ENCODE measurements around the gene ATF7.

Gene ATF7

DNA sequence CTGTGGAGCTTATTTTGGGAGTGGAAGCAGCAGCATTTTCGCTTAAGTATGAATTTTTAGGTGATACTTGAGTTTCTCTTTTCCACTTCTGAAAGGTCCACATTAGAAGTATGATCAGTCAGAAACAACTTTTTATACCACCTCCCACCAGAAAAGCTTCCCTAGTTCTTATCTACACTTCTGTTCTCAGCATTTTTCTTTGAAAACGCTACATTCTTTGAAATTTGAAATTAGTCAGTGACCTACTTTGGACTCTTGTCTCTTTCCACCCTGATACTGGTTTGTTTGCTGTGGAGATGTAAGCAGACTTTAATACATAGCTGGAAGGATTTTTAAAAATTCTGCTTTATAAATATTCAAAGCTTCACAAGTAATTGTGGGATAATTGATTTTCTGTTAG is 152.1 kb downstream of the ATF7 start:
- Histone ChIP-seq H2AFZ (ENCODE audit: low read length, unreplicated experiment) (no peak overlapping the region), H3K36me3 (ENCODE audit: insufficient read depth, low read length) (peaks cover 59% of the 10 kb centered on the region), H3K4me1 (ENCODE audit: control insufficient read depth, insufficient read depth, low read length, unreplicated experiment) (peaks cover 49% of the 10 kb centered on the region), H3K27ac (ENCODE audit: low read depth, low read length) (peak overlapping the region; percentile 3; the same call in 1 of the 2 replicates), H3K4me3 (ENCODE audit: low read depth, low read length) (no peak overlapping the region), H3K79me2 (ENCODE audit: control insufficient read depth, insufficient read depth, low read length, unreplicated experiment) (peaks cover 68% of the 10 kb centered on the region), H3K27me3 (ENCODE audit: insufficient read depth, low read length) (no peaks in the 10 kb centered on the region)

- peaks cover 36% of the 10 kb centered on the region for H3K4me1 ChIP-seq (ENCODE audit: control insufficient read depth, insufficient read depth, low read length, unreplicated experiment)
- H3K36me3 ChIP-seq (ENCODE audit: insufficient read depth, low read length) = peaks cover 66% of the 10 kb centered on the region
- H3K4me3 ChIP-seq (ENCODE audit: low read depth, low read length) = no peak overlapping the region
- no peak overlapping the region for H3K27ac ChIP-seq (ENCODE audit: low read depth, low read length)
- H3K79me2 ChIP-seq (ENCODE audit: control insufficient read depth, insufficient read depth, low read length, unreplicated experiment) = peaks cover 74% of the 10 kb centered on the region
- no peak overlapping the region for H2AFZ ChIP-seq (ENCODE audit: low read length, unreplicated experiment)
- no peaks in the 10 kb centered on the region for H3K27me3 ChIP-seq (ENCODE audit: insufficient read depth, low read length)
Observed at GRCh38 chr12:53472056-53472582, 154.1 kb downstream of the ATF7 start.

- H3K36me3 ChIP-seq (ENCODE audit: insufficient read depth, low read length) = peaks cover 63% of the 10 kb centered on the region
- no peaks in the 10 kb centered on the region for H3K27me3 ChIP-seq (ENCODE audit: insufficient read depth, low read length)
- H2AFZ ChIP-seq (ENCODE audit: low read length, unreplicated experiment) = no peak overlapping the region
- H3K27ac ChIP-seq (ENCODE audit: low read depth, low read length) = no peak overlapping the region
- H3K4me3 ChIP-seq (ENCODE audit: low read depth, low read length) = no peak overlapping the region
- H3K79me2 ChIP-seq (ENCODE audit: control insufficient read depth, insufficient read depth, low read length, unreplicated experiment) = peaks cover 66% of the 10 kb centered on the region
- peaks cover 9% of the 10 kb centered on the region for H3K4me1 ChIP-seq (ENCODE audit: control insufficient read depth, insufficient read depth, low read length, unreplicated experiment)
Observed at GRCh38 chr12:53468282-53468681, 157.9 kb downstream of the ATF7 start.

DNA sequence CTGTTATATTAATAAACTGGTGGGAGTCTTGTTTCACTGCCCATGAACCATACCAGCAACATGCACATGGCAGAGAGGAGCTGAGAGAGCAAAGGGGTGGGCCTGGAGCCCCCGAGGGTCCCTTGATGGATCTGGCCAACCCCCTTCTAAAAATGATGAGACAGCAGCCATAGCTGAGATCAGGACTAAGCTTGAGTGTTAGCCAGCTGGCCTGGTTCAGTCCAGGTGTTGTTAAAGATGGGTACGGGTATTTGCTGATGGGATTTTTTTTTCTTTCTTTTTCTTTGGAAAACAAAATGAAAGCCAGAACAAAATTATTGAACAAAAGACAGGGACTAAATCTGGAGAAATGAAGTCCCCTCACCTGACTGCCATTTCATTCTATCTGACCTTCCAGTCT is 158.3 kb downstream of the ATF7 start:
- peaks cover 12% of the 10 kb centered on the region for H3K4me1 ChIP-seq (ENCODE audit: control insufficient read depth, insufficient read depth, low read length, unreplicated experiment)
- peaks cover 69% of the 10 kb centered on the region for H3K79me2 ChIP-seq (ENCODE audit: control insufficient read depth, insufficient read depth, low read length, unreplicated experiment)
- H3K4me3 ChIP-seq (ENCODE audit: low read depth, low read length) = no peak overlapping the region
- H2AFZ ChIP-seq (ENCODE audit: low read length, unreplicated experiment) = no peak overlapping the region
- H3K27me3 ChIP-seq (ENCODE audit: insufficient read depth, low read length) = no peaks in the 10 kb centered on the region
- peaks cover 67% of the 10 kb centered on the region for H3K36me3 ChIP-seq (ENCODE audit: insufficient read depth, low read length)
- no peak overlapping the region for H3K27ac ChIP-seq (ENCODE audit: low read depth, low read length)

DNA sequence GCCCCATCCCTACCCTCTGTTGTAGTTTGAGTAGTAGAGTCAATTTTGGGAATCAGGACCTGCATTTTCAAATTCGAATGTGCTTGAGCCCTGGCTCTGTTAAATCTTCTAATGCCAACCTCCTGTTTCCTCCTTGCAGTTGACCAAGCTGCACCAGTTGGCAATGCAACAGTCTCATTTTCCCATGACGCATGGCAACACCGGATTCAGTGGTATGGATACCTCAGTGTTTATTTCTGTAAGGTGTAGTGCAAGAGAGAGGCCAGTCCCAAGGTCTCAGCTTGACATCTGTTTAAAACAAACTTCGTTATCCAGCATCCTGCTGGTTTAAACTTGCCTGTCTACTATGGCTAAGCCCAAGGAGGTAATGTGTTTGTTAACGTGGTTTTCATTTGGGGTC is 159.1 kb downstream of the ATF7 start:
- Histone ChIP-seq H3K27me3 (ENCODE audit: insufficient read depth, low read length) (no peaks in the 10 kb centered on the region), H3K4me1 (ENCODE audit: control insufficient read depth, insufficient read depth, low read length, unreplicated experiment) (peaks cover 7% of the 10 kb centered on the region), H3K36me3 (ENCODE audit: insufficient read depth, low read length) (peaks cover 73% of the 10 kb centered on the region), H3K4me3 (ENCODE audit: low read depth, low read length) (no peak overlapping the region), H3K79me2 (ENCODE audit: control insufficient read depth, insufficient read depth, low read length, unreplicated experiment) (peaks cover 69% of the 10 kb centered on the region), H3K27ac (ENCODE audit: low read depth, low read length) (no peak overlapping the region), H2AFZ (ENCODE audit: low read length, unreplicated experiment) (no peak overlapping the region)

GRCh38 chr12:53466640-53467039 is 159.5 kb downstream of the ATF7 start:
- no peaks in the 10 kb centered on the region for H3K27me3 ChIP-seq (ENCODE audit: insufficient read depth, low read length)
- peaks cover 74% of the 10 kb centered on the region for H3K36me3 ChIP-seq (ENCODE audit: insufficient read depth, low read length)
- H3K4me3 ChIP-seq (ENCODE audit: low read depth, low read length) = no peak overlapping the region
- peaks cover 5% of the 10 kb centered on the region for H3K4me1 ChIP-seq (ENCODE audit: control insufficient read depth, insufficient read depth, low read length, unreplicated experiment)
- peaks cover 69% of the 10 kb centered on the region for H3K79me2 ChIP-seq (ENCODE audit: control insufficient read depth, insufficient read depth, low read length, unreplicated experiment)
- H2AFZ ChIP-seq (ENCODE audit: low read length, unreplicated experiment) = no peak overlapping the region
- no peak overlapping the region for H3K27ac ChIP-seq (ENCODE audit: low read depth, low read length)

DNA sequence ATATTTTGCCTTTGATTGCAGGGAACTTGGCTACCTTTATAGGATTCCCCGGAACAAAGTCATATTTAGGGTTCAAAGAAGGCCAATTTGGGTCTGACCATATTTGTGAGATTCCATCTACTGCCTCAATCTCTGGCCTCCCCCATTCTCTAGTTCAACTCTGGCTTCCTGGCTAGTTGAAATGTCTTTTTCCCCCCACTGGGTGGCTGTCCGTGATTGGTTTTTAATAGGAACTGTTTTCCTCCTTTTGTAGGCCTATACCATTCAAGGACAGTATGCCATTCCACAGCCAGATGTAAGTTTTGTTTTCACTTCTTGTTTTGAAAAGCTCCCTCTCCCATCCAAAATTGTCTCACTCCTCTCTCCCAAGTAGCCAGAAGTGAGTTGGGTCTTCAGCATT is 160.5 kb downstream of the ATF7 start:
- Histone ChIP-seq H3K4me1 (ENCODE audit: control insufficient read depth, insufficient read depth, low read length, unreplicated experiment) (peaks cover 8% of the 10 kb centered on the region), H3K27ac (ENCODE audit: low read depth, low read length) (no peak overlapping the region), H2AFZ (ENCODE audit: low read length, unreplicated experiment) (no peak overlapping the region), H3K4me3 (ENCODE audit: low read depth, low read length) (no peak overlapping the region), H3K36me3 (ENCODE audit: insufficient read depth, low read length) (peaks cover 80% of the 10 kb centered on the region), H3K27me3 (ENCODE audit: insufficient read depth, low read length) (no peaks in the 10 kb centered on the region), H3K79me2 (ENCODE audit: control insufficient read depth, insufficient read depth, low read length, unreplicated experiment) (peaks cover 73% of the 10 kb centered on the region)

DNA sequence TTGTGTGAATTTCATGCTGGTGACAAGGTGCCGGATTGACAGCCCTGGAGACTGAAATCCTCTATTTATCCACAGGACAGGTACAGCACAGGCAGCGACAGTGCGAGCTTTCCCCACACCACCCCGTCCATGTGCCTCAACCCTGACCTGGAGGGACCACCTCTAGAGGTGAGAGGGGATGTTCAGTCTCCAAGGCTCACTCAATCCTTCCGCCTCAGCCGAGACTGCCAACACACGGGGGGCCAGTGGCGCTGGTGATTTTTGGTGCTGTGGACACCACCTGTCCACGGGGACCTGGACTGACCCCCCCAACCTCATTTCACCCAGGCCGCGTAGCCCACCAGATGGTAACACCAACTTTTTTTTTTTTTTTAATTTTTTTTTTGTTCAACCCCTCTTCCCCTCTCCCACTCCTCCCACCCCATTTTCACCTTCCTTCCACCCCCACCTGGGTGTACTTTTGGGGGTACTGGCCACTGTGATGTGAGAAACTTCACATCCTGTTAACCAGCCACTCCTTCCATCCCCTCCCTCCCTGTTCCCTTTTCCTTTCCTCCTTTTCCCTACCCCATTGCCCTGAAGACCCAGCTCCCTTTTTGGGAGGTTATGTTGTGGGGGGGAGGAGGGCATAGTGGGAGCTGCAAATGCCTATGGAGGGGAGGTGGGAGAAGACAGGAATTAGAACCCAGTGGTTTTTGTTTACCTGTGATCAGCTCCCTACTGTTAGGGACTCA is 161.3 kb downstream of the ATF7 start:
- peaks cover 16% of the 10 kb centered on the region for H3K4me1 ChIP-seq (ENCODE audit: control insufficient read depth, insufficient read depth, low read length, unreplicated experiment)
- H3K4me3 ChIP-seq (ENCODE audit: low read depth, low read length) = no peak overlapping the region
- H3K79me2 ChIP-seq (ENCODE audit: control insufficient read depth, insufficient read depth, low read length, unreplicated experiment) = peaks cover 77% of the 10 kb centered on the region
- H3K27ac ChIP-seq (ENCODE audit: low read depth, low read length) = no peak overlapping the region
- H2AFZ ChIP-seq (ENCODE audit: low read length, unreplicated experiment) = no peak overlapping the region
- no peaks in the 10 kb centered on the region for H3K27me3 ChIP-seq (ENCODE audit: insufficient read depth, low read length)
- H3K36me3 ChIP-seq (ENCODE audit: insufficient read depth, low read length) = peaks cover 84% of the 10 kb centered on the region

GRCh38 chr12:53463802-53464560 is 162.2 kb downstream of the ATF7 start:
- Histone ChIP-seq H3K4me1 (ENCODE audit: control insufficient read depth, insufficient read depth, low read length, unreplicated experiment) (peaks cover 18% of the 10 kb centered on the region), H2AFZ (ENCODE audit: low read length, unreplicated experiment) (no peak overlapping the region), H3K27me3 (ENCODE audit: insufficient read depth, low read length) (no peaks in the 10 kb centered on the region), H3K27ac (ENCODE audit: low read depth, low read length) (no peak overlapping the region), H3K79me2 (ENCODE audit: control insufficient read depth, insufficient read depth, low read length, unreplicated experiment) (peaks cover 84% of the 10 kb centered on the region), H3K36me3 (ENCODE audit: insufficient read depth, low read length) (peaks cover 90% of the 10 kb centered on the region), H3K4me3 (ENCODE audit: low read depth, low read length) (no peak overlapping the region)

GRCh38 chr12:53462935-53463334 is 163.2 kb downstream of the ATF7 start:
- Histone ChIP-seq H3K36me3 (ENCODE audit: insufficient read depth, low read length) (peaks cover 86% of the 10 kb centered on the region), H3K4me3 (ENCODE audit: low read depth, low read length) (no peak overlapping the region), H3K27me3 (ENCODE audit: insufficient read depth, low read length) (no peaks in the 10 kb centered on the region), H2AFZ (ENCODE audit: low read length, unreplicated experiment) (no peak overlapping the region), H3K79me2 (ENCODE audit: control insufficient read depth, insufficient read depth, low read length, unreplicated experiment) (peaks cover 87% of the 10 kb centered on the region), H3K4me1 (ENCODE audit: control insufficient read depth, insufficient read depth, low read length, unreplicated experiment) (peaks cover 21% of the 10 kb centered on the region), H3K27ac (ENCODE audit: low read depth, low read length) (no peak overlapping the region)

Data from ACC112 (cell line).